HepG2 (cell line): ENCODE measurements around the gene NUSAP1. TPM values are rescaled to one million over a fixed set of nuclear protein-coding genes. Genes with fewer than 3 reads are reported as not detected.
A peak's percentile ranks its signal among the peaks of the same experiment; 100 is the strongest.

Experiments
- DNMT1 ChIP-seq: sonication (generic); formaldehyde crosslinking; IDR thresholded peaks from 2 replicates; pipeline ENCODE4 v1.5.1; 2020; ENCODE audit warnings: mild to moderate bottlenecking, missing genetic modification reagents
- GMEB1 ChIP-seq: sonication (generic); formaldehyde crosslinking; IDR thresholded peaks from 2 replicates; pipeline ENCODE4 v1.5.1; 2020; ENCODE audit warnings: missing genetic modification reagents, mild to moderate bottlenecking, borderline replicate concordance
- HMGXB3 ChIP-seq: sonication (generic); formaldehyde crosslinking; IDR thresholded peaks from 2 replicates; pipeline ENCODE4 v1.4.0; 2020; ENCODE audit warnings: missing genetic modification reagents, borderline replicate concordance
- HNF4A ChIP-seq: sonication (generic); formaldehyde crosslinking; IDR thresholded peaks from 2 replicates; pipeline ENCODE4 v1.4.0; 2020; ENCODE audit warnings: missing genetic modification reagents
- HNRNPH1 ChIP-seq: fragments of 200-400 bp; formaldehyde crosslinking; optimal IDR thresholded peaks from 2 replicates; pipeline ENCODE3; 2017; ENCODE audit warnings: mild to moderate bottlenecking, low read depth, low read length
- MZF1 ChIP-seq: sonication (generic); formaldehyde crosslinking; IDR thresholded peaks from 2 replicates; pipeline ENCODE4 v1.8.1; 2023; ENCODE audit warnings: mild to moderate bottlenecking, missing genetic modification reagents, borderline replicate concordance
- NR3C1 ChIP-seq: sonication (generic); formaldehyde crosslinking; IDR thresholded peaks from 2 replicates; pipeline ENCODE4 v1.4.0; 2020; ENCODE audit warnings: missing genetic modification reagents
- POLR2A ChIP-seq, 2 experiments: IDR thresholded peaks; 2 replicates each; pipeline ENCODE4 v1.6.1; 2011; ENCODE audit warnings: low read depth in 2 of 2, low read length in 2 of 2, mild to moderate bottlenecking in 1 of 2, moderate library complexity in 1 of 2; ENCODE audit not compliant: insufficient read depth in 1 of 2
- SNAI1 ChIP-seq: sonication (generic); formaldehyde crosslinking; IDR thresholded peaks from 2 replicates; pipeline ENCODE4 v1.5.0; 2020; ENCODE audit warnings: mild to moderate bottlenecking, missing genetic modification reagents, borderline replicate concordance
- THAP11 ChIP-seq: IDR thresholded peaks from 2 replicates; pipeline ENCODE4 v1.6.1; 2016; ENCODE audit warnings: missing biosample characterization, missing genetic modification reagents
- TP53 ChIP-seq: sonication (generic); formaldehyde crosslinking; conservative IDR thresholded peaks from 2 replicates; pipeline ENCODE4 v1.4.0; 2020; ENCODE audit warnings: missing genetic modification reagents
- UBTF ChIP-seq: sonication (generic); formaldehyde crosslinking; IDR thresholded peaks from 2 replicates; pipeline ENCODE4 v1.4.0; 2020; ENCODE audit warnings: mild to moderate bottlenecking, missing genetic modification reagents
- ZHX1 ChIP-seq: sonication (generic); formaldehyde crosslinking; IDR thresholded peaks from 2 replicates; pipeline ENCODE4 v1.8.1; 2022; ENCODE audit warnings: low read depth, mild to moderate bottlenecking, missing genetic modification reagents
- ZNF468 ChIP-seq: sonication (generic); formaldehyde crosslinking; IDR thresholded peaks from 2 replicates; pipeline ENCODE4 v1.8.0; 2022; ENCODE audit warnings: mild to moderate bottlenecking, moderate library complexity, missing genetic modification reagents
- ZNF549 ChIP-seq: sonication (generic); formaldehyde crosslinking; IDR thresholded peaks from 2 replicates; pipeline ENCODE4 v1.5.0; 2020; ENCODE audit warnings: missing genetic modification reagents
- ZNF614 ChIP-seq: IDR thresholded peaks from 2 replicates; pipeline ENCODE4 v1.6.1; 2018; ENCODE audit warnings: missing biosample characterization, missing genetic modification reagents, inconsistent platforms, borderline replicate concordance
- ZNF75D ChIP-seq: sonication (generic); formaldehyde crosslinking; IDR thresholded peaks from 2 replicates; pipeline ENCODE4 v1.8.1; 2023; ENCODE audit warnings: missing genetic modification reagents, mild to moderate bottlenecking, borderline replicate concordance
- ZSCAN21 ChIP-seq: sonication (generic); formaldehyde crosslinking; IDR thresholded peaks from 2 replicates; pipeline ENCODE4 v1.8.0; 2022; ENCODE audit warnings: mild to moderate bottlenecking, missing genetic modification reagents, moderate library complexity, borderline replicate concordance
- polyA plus RNA-seq, 8 experiments: library from polyadenylated mRNA; depleted of rRNA in 3 of 8; stranded (reverse) in 7 of 8; unstranded in 1 of 8; fragments of >200 nt; fragmentation: Illumina TruSeq in 4 of 8; extraction: Trizol in 4 of 8; gene quantifications; 2 replicates each; pipeline versions ENCODE4 v1.2.1 to v1.2.3, GENCODE V29; 2011 to 2016; ENCODE audit warnings: low read depth in 4 of 8, missing spikeins in 1 of 8, mixed read lengths in 1 of 8; ENCODE audit not compliant: insufficient read depth in 1 of 8
- total RNA-seq, 5 experiments: library from RNA; depleted of rRNA; stranded (reverse); fragments of >200 nt; fragmentation: Illumina TruSeq; extraction: Trizol; gene quantifications; 2 replicates each; pipeline ENCODE4 v1.2.3, GENCODE V29; 2016; ENCODE audit warnings: low read depth in 1 of 5

NUSAP1 gene
- total and polyA plus RNA-seq, 2 of the 13 experiments (the other 11 are each of a cell fraction or from before 2014, with no cell fraction given), result 59.5 to 106 TPM

GRCh38 chr15:41283653-41284426 lies 48.8 kb upstream of the NUSAP1 start (continued):
- no peak for TF ChIP-seq ZNF468
- TF ChIP-seq TP53, result no peak
- TF ChIP-seq POLR2A (IDR thresholded peaks at IDR 0.05; ENCODE audit: insufficient read depth in 1 of 2, low read depth in 2 of 2, low read length in 2 of 2), result peak; percentile 85 to 92
- TF ChIP-seq THAP11 (CRISPR knock-in tag), result peak; percentile 74
- no peak for TF ChIP-seq MZF1
- TF ChIP-seq ZNF614 (CRISPR knock-in tag), result 0 out of 2 replicates have a peak, but pooled peaks have one; percentile 69
- no peak for TF ChIP-seq ZNF549 (CRISPR knock-in tag)
- TF ChIP-seq GMEB1 (CRISPR knock-in tag), result no peak
- no peak; the same call in 1 of the 2 replicates for TF ChIP-seq ZHX1 (CRISPR knock-in tag)
- TF ChIP-seq ZSCAN21, result peak; percentile 55
- peak; percentile 60; the same call in 1 of the 2 replicates for TF ChIP-seq SNAI1 (CRISPR knock-in tag)
- TF ChIP-seq HMGXB3, result 0 out of 2 replicates have a peak, but pooled peaks have one; percentile 30
- peak; percentile 94 for TF ChIP-seq UBTF (CRISPR knock-in tag)
- TF ChIP-seq DNMT1 (CRISPR knock-in tag), result no peak
- no peak for TF ChIP-seq ZNF75D
- TF ChIP-seq HNF4A (CRISPR knock-in tag), result no peak
- TF ChIP-seq NR3C1 (CRISPR knock-in tag), result no peak
- TF ChIP-seq HNRNPH1, result no peak
